ENCODE measurements around the gene MRC1.
"Not testable (repeated sequence)": the region's sequence is repeated elsewhere in the genome, so short reads cannot be mapped to it uniquely, and the experiment has no call there.

MRC1 gene

DNA sequence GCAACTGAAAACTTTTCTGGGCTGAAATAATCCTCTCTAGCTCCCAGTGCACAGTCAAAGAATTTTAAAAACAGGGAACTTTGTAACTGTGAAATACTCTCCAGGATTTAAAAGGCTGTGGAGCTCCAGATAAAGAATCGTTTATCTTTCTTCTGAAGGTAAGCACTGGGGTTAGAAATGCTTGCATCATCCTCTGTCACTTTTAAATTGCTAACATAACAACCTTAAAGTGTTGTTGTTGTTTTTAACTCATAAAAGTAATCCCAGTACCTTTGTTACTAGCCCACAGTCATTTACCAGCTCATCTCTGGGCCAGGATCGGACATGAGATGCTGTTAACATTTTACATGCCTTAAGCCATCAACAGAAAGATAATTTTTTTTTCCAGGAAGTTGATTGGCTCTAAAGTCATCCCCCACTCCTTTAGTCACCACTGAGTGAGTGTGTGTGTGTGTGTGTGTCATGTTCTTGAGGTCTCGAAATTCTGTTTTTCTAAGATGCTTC is 142.8 kb downstream of the MRC1 start, which contains the start of gene SLC39A12:
Gene SLC39A12, plus strand, starts transcription at position 51 of the 504 bp plus-strand sequence. CDS start 1,359 bp downstream, outside the sequence.
- Histone ChIP-seq H3K36me3 (no peaks in the 10 kb centered on the region), H3K9me3 (replicated peaks in 1 of 11) (peaks cover 9 to 20% (median 15%) of the 10 kb centered on the region in 11 experiments; a peak in 20 of 22 replicates), H3K4me1 (peaks cover 0 to 19% (median 8%) of the 10 kb centered on the region in 10 experiments; a peak in 10 of 20 replicates), H3K9ac (no peak within 1 kb of the TSS), H3K4me3 (no peak within 1 kb of the TSS), H3K27me3 (no peaks in the 10 kb centered on the region), H3K4me2 (no peak within 1 kb of the TSS), H3K27ac (no peak within 1 kb of the TSS), H4K20me1 (no peaks in the 10 kb centered on the region)
- TF ChIP-seq Cebpa-rat (IDR thresholded peaks at IDR 0.05) = no peak

DNA sequence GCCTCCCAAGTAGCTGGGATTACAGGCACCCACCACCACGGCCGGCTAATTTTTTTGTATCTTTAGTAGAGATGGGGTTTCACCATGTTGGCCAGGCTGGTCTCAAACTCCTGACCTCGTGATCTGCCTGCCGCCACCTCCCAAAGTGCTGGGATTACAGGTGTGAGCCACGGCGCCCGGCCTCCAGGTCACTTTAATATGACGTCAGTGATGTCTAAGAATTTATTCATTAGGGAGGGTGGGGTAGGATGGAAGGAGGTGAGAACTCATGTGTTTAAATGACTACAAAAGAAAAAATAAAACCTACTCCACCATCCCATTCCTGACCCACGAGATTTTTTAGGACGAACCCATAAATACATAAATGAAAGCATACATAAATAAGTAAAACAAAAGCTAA is 145.2 kb downstream of the MRC1 start:
- H3K9ac ChIP-seq, H3K4me3 ChIP-seq, H3K27me3 ChIP-seq, H3K36me3 ChIP-seq, H4K20me1 ChIP-seq, H3K27ac ChIP-seq: not testable (repeated sequence)
- Histone ChIP-seq H3K4me2 (peak overlapping the region in 2 of 11 experiments; percentile 9 to 18; a peak in 3 of 22 replicates), H3K4me1 (peaks cover 0 to 19% (median 8%) of the 10 kb centered on the region in 10 experiments; a peak in 10 of 20 replicates), H3K9me3 (replicated peaks in 1 of 11) (peaks cover 9 to 22% (median 17%) of the 10 kb centered on the region in 11 experiments; a peak in 20 of 22 replicates)

DNA sequence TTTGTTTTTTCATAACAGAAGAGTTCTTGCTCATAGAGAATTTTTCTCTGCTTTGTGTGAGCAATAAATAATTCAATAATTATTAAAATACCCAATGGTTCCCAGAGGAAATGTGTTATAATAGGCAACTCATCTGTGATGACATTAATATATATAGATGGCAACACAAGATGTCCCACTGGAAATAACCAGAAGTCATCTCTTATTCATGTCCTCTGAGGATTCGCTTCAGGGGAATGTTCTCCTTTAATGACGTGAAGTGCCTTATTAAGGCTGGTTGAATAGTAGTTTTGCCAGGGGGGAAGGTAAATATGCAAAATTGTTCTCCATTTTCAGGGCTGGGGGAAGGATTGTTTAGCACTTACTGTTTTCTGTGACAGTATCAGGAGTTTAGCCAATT is 145.7 kb downstream of the MRC1 start:
- Histone ChIP-seq H3K36me3 (no peaks in the 10 kb centered on the region), H3K27ac (no peak overlapping the region), H3K4me3 (no peak overlapping the region), H3K9ac (no peak overlapping the region), H3K4me2 (peak overlapping the region in 8 of 11 experiments; percentile 16 to 58 (median 33); a peak in 15 of 22 replicates), H3K4me1 (peaks cover 0 to 19% (median 8%) of the 10 kb centered on the region in 10 experiments; a peak in 10 of 20 replicates), H3K27me3 (no peaks in the 10 kb centered on the region), H4K20me1 (no peaks in the 10 kb centered on the region), H3K9me3 (replicated peaks in 1 of 11) (peaks cover 9 to 27% (median 17%) of the 10 kb centered on the region in 11 experiments; a peak in 21 of 22 replicates)
- TF ChIP-seq Cebpa-rat (IDR thresholded peaks at IDR 0.05) = no peak

DNA sequence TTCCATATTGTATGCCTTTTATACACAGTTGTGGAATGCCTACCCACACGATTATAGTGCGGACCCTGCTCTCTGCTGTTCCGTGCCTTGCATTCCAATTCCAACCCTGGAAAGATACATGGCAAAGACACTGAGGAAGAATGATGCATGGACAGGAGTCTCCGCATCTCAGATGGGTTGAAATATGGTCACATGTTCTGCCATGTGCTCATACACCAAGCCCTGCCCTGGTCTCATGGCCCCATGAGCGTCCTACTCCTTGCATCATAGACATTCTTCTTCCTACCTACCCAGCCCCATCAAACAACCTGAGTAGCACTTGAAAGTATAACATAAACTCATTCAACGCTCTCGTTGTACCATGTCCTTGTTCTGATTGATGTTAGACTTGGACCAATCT is 148.9 kb downstream of the MRC1 start:
- H3K27ac ChIP-seq = no peak overlapping the region
- peaks cover 0 to 19% (median 8%) of the 10 kb centered on the region in 10 experiments; a peak in 10 of 20 replicates for H3K4me1 ChIP-seq
- no peak overlapping the region for H3K4me3 ChIP-seq
- peaks cover 3 to 23% (median 11%) of the 10 kb centered on the region in 11 experiments; a peak in 14 of 22 replicates for H3K9me3 ChIP-seq (replicated peaks in 1 of 11)
- no peaks in the 10 kb centered on the region for H4K20me1 ChIP-seq
- no peak overlapping the region for H3K9ac ChIP-seq
- H3K4me2 ChIP-seq = no peak overlapping the region
- no peaks in the 10 kb centered on the region for H3K36me3 ChIP-seq
- TF ChIP-seq Cebpa-rat (IDR thresholded peaks at IDR 0.05) = no peak
- H3K27me3 ChIP-seq = no peaks in the 10 kb centered on the region

DNA sequence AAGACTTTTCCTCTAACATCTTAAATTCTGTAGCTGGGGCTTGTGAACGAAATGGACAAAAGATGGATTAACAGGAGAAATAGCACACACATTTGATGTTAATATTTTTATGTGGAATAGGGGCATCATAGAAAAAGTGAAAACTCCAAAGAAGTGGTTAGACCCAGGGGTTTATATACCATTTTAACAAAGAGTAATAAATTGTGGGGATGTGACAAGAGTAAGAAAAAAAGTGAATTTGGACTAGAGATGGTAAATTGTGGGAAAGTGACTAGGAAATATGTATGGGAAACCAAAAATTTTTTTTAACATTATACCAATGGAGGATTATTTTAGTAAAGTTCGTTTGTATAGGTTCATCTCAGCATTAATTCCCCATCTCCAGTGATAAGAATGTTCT is 150.7 kb downstream of the MRC1 start:
- Histone ChIP-seq H3K4me3 (no peak overlapping the region), H3K27me3 (no peaks in the 10 kb centered on the region), H3K36me3 (no peaks in the 10 kb centered on the region), H3K4me1 (peaks cover 0 to 13% (median 6%) of the 10 kb centered on the region in 10 experiments; a peak in 10 of 20 replicates), H3K4me2 (no peak overlapping the region), H3K27ac (no peak overlapping the region), H4K20me1 (no peaks in the 10 kb centered on the region), H3K9ac (no peak overlapping the region), H3K9me3 (replicated peaks in 1 of 11) (peaks cover 3 to 17% (median 11%) of the 10 kb centered on the region in 11 experiments; a peak in 13 of 22 replicates)
- TF ChIP-seq Cebpa-rat (IDR thresholded peaks at IDR 0.05) = no peak
